Esophagus muscularis mucosa (tissue), 3 donors: ENCODE measurements around the gene ARPC2.

Experiments used
- CTCF ChIP-seq, 3 experiments: fragments of 200-600 bp in 2 of 3; fragments of 450-650 bp in 1 of 3; sonication (generic) in 2 of 3; IDR thresholded peaks; one replicate each; pipeline ENCODE4 v1.5.1; 2017 to 2019; ENCODE audit warnings: antibody characterized with exemption in 3 of 3, mild to moderate bottlenecking in 2 of 3, moderate library complexity in 1 of 3
- POLR2AphosphoS5 ChIP-seq, 2 donors: sonication (generic); formaldehyde crosslinking; IDR thresholded peaks; one replicate each; pipeline ENCODE4 v1.6.1; 2017; ENCODE audit warnings: antibody characterized with exemption in 2 of 2

GRCh38 chr2:218168635-218169462 is 48.1 kb upstream of the ARPC2 start:
- peak; percentile 47 to 73 (median 54) for TF ChIP-seq CTCF (IDR thresholded peaks at IDR 0.05)
- TF ChIP-seq POLR2AphosphoS5 (IDR thresholded peaks at IDR 0.05) = no peak
